Neural crest cell (in vitro differentiated cells): ENCODE data around the gene MVK. TPM values are rescaled to one million over a fixed set of nuclear protein-coding genes. Genes with fewer than 3 reads are reported as not detected.
A peak's percentile ranks its signal among the peaks of the same experiment; 100 is the strongest.

Source experiments
- DNase-seq: peaks from one replicate; pipeline ENCODE4 v3.0.0; 2021; ENCODE audit warnings: low read depth, mixed read lengths, low spot score
- H3K27ac Mint-ChIP-seq: one replicate; pipeline ENCODE4 v1.8.0; 2021; ENCODE audit warnings: mild to moderate bottlenecking, mixed read lengths; ENCODE audit not compliant: unreplicated experiment
- H3K27me3 Mint-ChIP-seq: 2 replicates; pipeline ENCODE4 v1.8.0; 2021; ENCODE audit warnings: low read depth, mild to moderate bottlenecking, mixed read lengths
- H3K36me3 Mint-ChIP-seq: 2 replicates; pipeline ENCODE4 v1.8.0; 2021; ENCODE audit warnings: low read depth, mild to moderate bottlenecking, mixed read lengths
- H3K4me1 Mint-ChIP-seq: 2 replicates; pipeline ENCODE4 v1.8.0; 2021; ENCODE audit warnings: mixed read lengths
- H3K4me3 Mint-ChIP-seq: one replicate; pipeline ENCODE4 v1.8.0; 2021; ENCODE audit warnings: mild to moderate bottlenecking, mixed read lengths
- H3K9me3 Mint-ChIP-seq: 2 replicates; pipeline ENCODE4 v1.8.0; 2021; ENCODE audit warnings: mixed read lengths
- CTCF ChIP-seq: fragments of 200-600 bp; sonication (generic); conservative IDR thresholded peaks from 2 replicates; pipeline ENCODE4 v1.5.0; 2021; ENCODE audit warnings: antibody characterized with exemption, mild to moderate bottlenecking
- long read RNA-seq: library from polyadenylated mRNA; unstranded; transcript quantifications from one replicate; pipeline ENCODE4 v2.0.0, GENCODE V29; 2020
- total RNA-seq: library from RNA; stranded (reverse); gene quantifications from 2 replicates; pipeline ENCODE4 v1.2.1, GENCODE V29; 2021

The MVK gene
- total RNA-seq = 59.3 and 63.9 TPM in 2 replicates
- long read RNA-seq, partial matches to known transcripts = 1 of 3 reads
- long read RNA-seq, other reads (novel, unspliced or antisense) = 0 of 3 reads

GRCh38 chr12:109573029-109573913 is at the start of gene MVK, which contains the start of gene MMAB:
MVK (plus strand) TSS chr12:109573794; CDS start chr12:109574823, 1,029 bp downstream.
MMAB (minus strand) TSS chr12:109573504; CDS start chr12:109573480, 24 bp downstream.
- Mint-ChIP-seq H3K27me3 (no peaks in the 10 kb centered on the region), H3K9me3 (no peaks in the 10 kb centered on the region), H3K27ac (peak within 1 kb of the TSS; percentile 99), H3K4me3 (peak within 1 kb of the TSS; percentile 98), H3K36me3 (peaks cover 6% of the 10 kb centered on the region), H3K4me1 (peaks cover 59% of the 10 kb centered on the region)
- DNase-seq = peak; percentile 96
- no peak for TF ChIP-seq CTCF

- no peaks in the 10 kb centered on the region for H3K9me3 Mint-ChIP-seq
- peaks cover 6% of the 10 kb centered on the region for H3K36me3 Mint-ChIP-seq
- H3K4me1 Mint-ChIP-seq = peaks cover 16% of the 10 kb centered on the region
- H3K27me3 Mint-ChIP-seq = no peaks in the 10 kb centered on the region
- TF ChIP-seq CTCF = no peak
- no peak overlapping the region for H3K4me3 Mint-ChIP-seq
- no peak for DNase-seq
- H3K27ac Mint-ChIP-seq = peak overlapping the region; percentile 43
Measured at GRCh38 chr12:109524466-109525278, 48.9 kb upstream of the MVK start.

- Mint-ChIP-seq H3K36me3 (peaks cover 6% of the 10 kb centered on the region), H3K27ac (peak overlapping the region; percentile 43), H3K4me1 (peaks cover 22% of the 10 kb centered on the region), H3K9me3 (no peaks in the 10 kb centered on the region), H3K27me3 (no peaks in the 10 kb centered on the region), H3K4me3 (no peak overlapping the region)
- DNase-seq = no peak
- TF ChIP-seq CTCF = no peak
Measured at GRCh38 chr12:109525279-109525585, 48.4 kb upstream of the MVK start.

DNA sequence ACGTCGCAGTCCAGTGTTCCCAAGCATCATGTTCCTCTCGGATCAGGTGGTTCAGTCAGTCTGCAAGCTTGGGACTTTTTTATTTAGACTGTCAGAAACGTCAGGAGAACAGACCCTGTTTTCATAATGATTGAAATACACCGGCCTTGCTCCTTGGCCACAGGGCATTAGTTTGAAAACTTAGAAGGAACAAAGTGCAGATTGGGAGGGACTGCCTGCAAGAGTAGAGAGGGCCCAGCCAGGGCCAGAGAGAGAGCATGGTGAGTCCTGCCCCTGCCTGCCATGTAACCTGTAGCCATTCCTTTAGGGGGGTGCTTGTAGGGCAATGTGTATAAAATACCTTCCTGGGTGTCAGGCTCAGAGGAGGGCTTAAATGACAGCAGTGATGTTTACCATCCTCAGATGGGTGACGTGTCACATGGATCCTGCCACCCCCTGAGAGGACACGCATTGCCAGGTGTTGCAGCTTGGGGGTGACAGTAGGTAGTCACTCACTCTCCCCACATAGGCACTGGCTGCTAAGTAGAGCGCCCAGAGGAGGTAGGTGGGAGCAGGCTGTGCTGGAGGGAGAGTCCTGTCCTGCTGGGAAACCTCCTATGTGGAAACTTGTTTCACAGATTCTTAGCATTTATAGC is 46.0 kb upstream of the MVK start:
- no peak for DNase-seq
- peaks cover 4% of the 10 kb centered on the region for H3K36me3 Mint-ChIP-seq
- no peak overlapping the region for H3K27ac Mint-ChIP-seq
- no peak for TF ChIP-seq CTCF
- no peaks in the 10 kb centered on the region for H3K9me3 Mint-ChIP-seq
- no peaks in the 10 kb centered on the region for H3K27me3 Mint-ChIP-seq
- no peak overlapping the region for H3K4me3 Mint-ChIP-seq
- peaks cover 24% of the 10 kb centered on the region for H3K4me1 Mint-ChIP-seq
